ENCODE results near the gene LNP1.

DNA sequence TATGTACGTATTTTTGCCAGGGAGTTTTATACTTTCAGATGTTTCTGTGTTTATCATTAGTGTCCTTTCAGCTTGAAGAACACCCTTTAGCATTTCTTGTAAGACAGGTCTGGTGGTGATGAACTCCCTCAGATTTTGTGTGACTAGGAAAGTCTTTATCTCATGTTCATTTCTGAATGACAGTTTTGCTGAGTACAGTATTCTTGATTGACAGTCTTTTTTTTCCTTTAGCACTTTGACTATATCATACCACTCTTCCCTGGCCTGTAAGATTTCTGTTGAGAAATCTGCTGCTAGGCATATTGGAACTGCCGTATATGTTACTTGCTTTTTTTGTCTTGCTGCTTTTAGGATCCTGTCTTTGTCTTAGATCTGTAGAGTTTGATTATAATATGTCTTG lies 5.8 kb downstream of the LNP1 start:
- TF ChIP-seq, protein P1, sequence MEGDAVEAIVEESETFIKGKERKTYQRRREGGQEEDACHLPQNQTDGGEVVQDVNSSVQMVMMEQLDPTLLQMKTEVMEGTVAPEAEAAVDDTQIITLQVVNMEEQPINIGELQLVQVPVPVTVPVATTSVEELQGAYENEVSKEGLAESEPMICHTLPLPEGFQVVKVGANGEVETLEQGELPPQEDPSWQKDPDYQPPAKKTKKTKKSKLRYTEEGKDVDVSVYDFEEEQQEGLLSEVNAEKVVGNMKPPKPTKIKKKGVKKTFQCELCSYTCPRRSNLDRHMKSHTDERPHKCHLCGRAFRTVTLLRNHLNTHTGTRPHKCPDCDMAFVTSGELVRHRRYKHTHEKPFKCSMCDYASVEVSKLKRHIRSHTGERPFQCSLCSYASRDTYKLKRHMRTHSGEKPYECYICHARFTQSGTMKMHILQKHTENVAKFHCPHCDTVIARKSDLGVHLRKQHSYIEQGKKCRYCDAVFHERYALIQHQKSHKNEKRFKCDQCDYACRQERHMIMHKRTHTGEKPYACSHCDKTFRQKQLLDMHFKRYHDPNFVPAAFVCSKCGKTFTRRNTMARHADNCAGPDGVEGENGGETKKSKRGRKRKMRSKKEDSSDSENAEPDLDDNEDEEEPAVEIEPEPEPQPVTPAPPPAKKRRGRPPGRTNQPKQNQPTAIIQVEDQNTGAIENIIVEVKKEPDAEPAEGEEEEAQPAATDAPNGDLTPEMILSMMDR (IDR thresholded peaks at IDR 0.05): no peak
- TF ChIP-seq POLR2A (IDR thresholded peaks at IDR 0.05) (no peak), EP300 (IDR thresholded peaks at IDR 0.05) (no peak)

All from ovary (tissue), 3 donors.